ENCODE measurements around the gene MMD. TPM values are rescaled to one million over a fixed set of nuclear protein-coding genes. Genes with fewer than 3 reads are reported as not detected.

MMD gene
- total and polyA plus RNA-seq, 2 of the 13 experiments (the other 11 are each of a cell fraction or from before 2014, with no cell fraction given) = 121 to 225 TPM

GRCh38 chr17:55451203-55451641, 29.6 kb upstream of the MMD start (continued):
- TF ChIP-seq IKZF5 (CRISPR knock-in tag; IDR thresholded peaks at IDR 0.05) (0 out of 2 replicates have a peak, but pooled peaks have one; percentile 19), ZNF34 (CRISPR knock-in tag; IDR thresholded peaks at IDR 0.05; ENCODE audit: borderline replicate concordance) (0 out of 2 replicates have a peak, but pooled peaks have one; percentile 18), ETV5 (CRISPR knock-in tag; IDR thresholded peaks at IDR 0.05; ENCODE audit: borderline replicate concordance) (0 out of 2 replicates have a peak, but pooled peaks have one; percentile 20), SATB2 (CRISPR knock-in tag; IDR thresholded peaks at IDR 0.05) (no peak), SOX13 (IDR thresholded peaks at IDR 0.05) (no peak), SOX13 (CRISPR knock-in tag; conservative IDR thresholded peaks at IDR 0.05 in 1 of 2, IDR thresholded peaks at IDR 0.05 in 1 of 2) (0 out of 4 replicates have a peak, but pooled peaks of 1 of the 2 experiments have one; percentile 12), TBX2 (CRISPR knock-in tag; IDR thresholded peaks at IDR 0.05; ENCODE audit: borderline replicate concordance) (peak; percentile 42; the same call in 1 of the 2 replicates), GATAD2A (CRISPR knock-in tag; IDR thresholded peaks at IDR 0.05) (peak; percentile 46), ZFP36L1 (CRISPR knock-in tag; IDR thresholded peaks at IDR 0.05) (no peak), TRAFD1 (CRISPR knock-in tag; IDR thresholded peaks at IDR 0.05; ENCODE audit: borderline replicate concordance) (no peak; the same call in 1 of the 2 replicates), ZNF674 (CRISPR knock-in tag; IDR thresholded peaks at IDR 0.05; ENCODE audit: low read depth) (no peak), U2AF1 (optimal IDR thresholded peaks at IDR 0.05; ENCODE audit: low read depth, low read length) (no peak), ZFP62 (CRISPR knock-in tag; IDR thresholded peaks at IDR 0.05) (no peak), CAMTA2 (CRISPR knock-in tag; IDR thresholded peaks at IDR 0.05; ENCODE audit: borderline replicate concordance) (no peak), ZNF788 (CRISPR knock-in tag; IDR thresholded peaks at IDR 0.05; ENCODE audit: borderline replicate concordance) (no peak), ZFAT (CRISPR knock-in tag; conservative IDR thresholded peaks at IDR 0.05) (no peak), HOXD1 (CRISPR knock-in tag; IDR thresholded peaks at IDR 0.05) (no peak), NCOA1 (CRISPR knock-in tag; IDR thresholded peaks at IDR 0.05) (no peak), ZNF30 (CRISPR knock-in tag; IDR thresholded peaks at IDR 0.05) (no peak)
